ENCODE measurements around the gene TDP1. TPM values are rescaled to one million over a fixed set of nuclear protein-coding genes. Genes with fewer than 3 reads are reported as not detected.

Gene TDP1
- total and polyA plus RNA-seq, 2 donors (not counting 1 experiment from before 2014, with no cell fraction given) = 20.5 to 55.9 TPM

- peak overlapping the region; percentile 83 for H3K4me2 ChIP-seq (replicated peaks; ENCODE audit: low read depth, low read length, poor library complexity, severe bottlenecking)
- no peak overlapping the region for H3K27ac ChIP-seq (ENCODE audit: low read length in 2 of 2)
- peaks cover 0 to 49% (median 22%) of the 10 kb centered on the region in 4 experiments for H3K27me3 ChIP-seq (replicated peaks in 1 of 4; ENCODE audit: control extremely low read depth in 1 of 4, control insufficient read depth in 3 of 4, insufficient read depth in 4 of 4, low read length in 3 of 4)
- no peaks in the 10 kb centered on the region for H4K20me1 ChIP-seq (ENCODE audit: control insufficient read depth, insufficient read depth, low read length, poor library complexity, severe bottlenecking)
- WGBS (ENCODE audit: insufficient coverage) = 2% methylated on average over 60 of the region's 60 CpGs
- no peak for TF ChIP-seq EZH2 (IDR thresholded peaks at IDR 0.05; ENCODE audit: borderline replicate concordance, insufficient read depth, low read depth, low read length, poor library complexity, severe bottlenecking)
- no peak for TF ChIP-seq CTCF (IDR thresholded peaks at IDR 0.05)
- no peak for ATAC-seq (ENCODE audit: low read depth)
- peaks cover 0 to 16% (median 4%) of the 10 kb centered on the region in 3 donors for H3K9me3 ChIP-seq (ENCODE audit: control extremely low read depth in 1 of 3, control insufficient read depth in 2 of 3, insufficient read depth in 1 of 3, low read length in 2 of 3)
- Mint-ChIP-seq H3K27ac (no peak overlapping the region), H3K4me3 (peak overlapping the region; percentile 84), H3K9me3 (ENCODE audit: insufficient read depth) (no peaks in the 10 kb centered on the region), H3K27me3 (peaks cover 58% of the 10 kb centered on the region), H3K4me1 (peaks cover 28% of the 10 kb centered on the region)
- ChIA-PET CTCF (no interaction called here), POLR2A (no interaction called here)
- peaks cover 25 to 40% of the 10 kb centered on the region in 2 donors for H3K4me1 ChIP-seq (ENCODE audit: control insufficient read depth in 2 of 2, insufficient read depth in 2 of 2, low read length in 2 of 2)
- intact Hi-C loops (cut with micrococcal nuclease) = no loop called here
- DNase-seq = peak; percentile 13
- peak overlapping the region; percentile 39 for H3K9ac ChIP-seq (ENCODE audit: low read length)
- peak overlapping the region in 4 of 5 experiments; percentile 15 to 56 (median 39) for H3K4me3 ChIP-seq (ENCODE audit: control extremely low read depth in 1 of 5, extremely low read depth in 1 of 5, insufficient read depth in 1 of 5, low read depth in 2 of 5, low read length in 4 of 5)
- H3K36me3 ChIP-seq (replicated peaks in 1 of 2; ENCODE audit: control extremely low read depth in 1 of 2, control insufficient read depth in 1 of 2, extremely low read depth in 1 of 2, insufficient read depth in 2 of 2, low read length in 1 of 2) = no peaks in the 10 kb centered on the region
- no peaks in the 10 kb centered on the region for H3K79me2 ChIP-seq (ENCODE audit: control insufficient read depth, insufficient read depth, low read length)
- peak overlapping the region; percentile 55 for H2AFZ ChIP-seq (ENCODE audit: insufficient read depth, low read depth, low read length, poor library complexity, severe bottlenecking)
Measured at GRCh38 chr14:90060965-90061684, 105.4 kb downstream of the TDP1 start.

- Mint-ChIP-seq H3K9me3 (ENCODE audit: insufficient read depth) (no peaks in the 10 kb centered on the region), H3K27me3 (peaks cover 61% of the 10 kb centered on the region), H3K27ac (no peak within 1 kb of the TSS), H3K4me1 (peaks cover 28% of the 10 kb centered on the region), H3K4me3 (peak within 1 kb of the TSS; percentile 94)
- TF ChIP-seq CTCF (IDR thresholded peaks at IDR 0.05) = no peak
- TF ChIP-seq EZH2 (IDR thresholded peaks at IDR 0.05; ENCODE audit: borderline replicate concordance, insufficient read depth, low read depth, low read length, poor library complexity, severe bottlenecking) = no peak
- ATAC-seq (ENCODE audit: low read depth) (no peak), DNase-seq (peak; percentile 29)
- H3K9ac ChIP-seq (ENCODE audit: low read length) = peak within 1 kb of the TSS; percentile 39
- intact Hi-C loops (cut with micrococcal nuclease) = no loop called here
- H3K9me3 ChIP-seq (ENCODE audit: control extremely low read depth in 1 of 3, control insufficient read depth in 2 of 3, insufficient read depth in 1 of 3, low read length in 2 of 3) = peaks cover 0 to 16% (median 4%) of the 10 kb centered on the region in 3 donors
- ChIA-PET POLR2A (no interaction called here), CTCF (no interaction called here)
- WGBS (ENCODE audit: insufficient coverage) = 2% methylated on average over 38 of the region's 52 CpGs
- H4K20me1 ChIP-seq (ENCODE audit: control insufficient read depth, insufficient read depth, low read length, poor library complexity, severe bottlenecking) = no peaks in the 10 kb centered on the region
- no peak within 1 kb of the TSS for H3K27ac ChIP-seq (ENCODE audit: low read length in 2 of 2)
- peak within 1 kb of the TSS; percentile 55 for H2AFZ ChIP-seq (ENCODE audit: insufficient read depth, low read depth, low read length, poor library complexity, severe bottlenecking)
- peak within 1 kb of the TSS in 4 of 5 experiments; percentile 15 to 56 (median 40) for H3K4me3 ChIP-seq (ENCODE audit: control extremely low read depth in 1 of 5, extremely low read depth in 1 of 5, insufficient read depth in 1 of 5, low read depth in 2 of 5, low read length in 4 of 5)
- H3K79me2 ChIP-seq (ENCODE audit: control insufficient read depth, insufficient read depth, low read length) = no peaks in the 10 kb centered on the region
- H3K36me3 ChIP-seq (replicated peaks in 1 of 2; ENCODE audit: control extremely low read depth in 1 of 2, control insufficient read depth in 1 of 2, extremely low read depth in 1 of 2, insufficient read depth in 2 of 2, low read length in 1 of 2) = no peaks in the 10 kb centered on the region
- H3K4me1 ChIP-seq (ENCODE audit: control insufficient read depth in 2 of 2, insufficient read depth in 2 of 2, low read length in 2 of 2) = peaks cover 25 to 40% of the 10 kb centered on the region in 2 donors
- H3K4me2 ChIP-seq (replicated peaks; ENCODE audit: low read depth, low read length, poor library complexity, severe bottlenecking) = peak within 1 kb of the TSS; percentile 83
- peaks cover 0 to 51% (median 21%) of the 10 kb centered on the region in 4 experiments for H3K27me3 ChIP-seq (replicated peaks in 1 of 4; ENCODE audit: control extremely low read depth in 1 of 4, control insufficient read depth in 3 of 4, insufficient read depth in 4 of 4, low read length in 3 of 4)
Measured at GRCh38 chr14:90061685-90062126, 106.0 kb downstream of the TDP1 start, which contains the start of gene KCNK13. Gene KCNK13 (plus strand): TSS chr14:90061994. CDS start chr14:90062206, 212 bp downstream.

Data from B cell (primary cell).